DND-41 (cell line): ENCODE data around the gene OR2F2.

Experiments used
- ATAC-seq: fragments of 200-7000 bp; cut with Tn5 transposase; 3 replicates; pipeline ENCODE4 v1.9.1; 2021; ENCODE audit warnings: low read depth; ENCODE audit not compliant: insufficient read depth
- DNase-seq: peaks from one replicate; pipeline ENCODE4 v3.0.0-alpha.2; 2020
- H2AFZ ChIP-seq: 2 replicates; pipeline ENCODE4 v1.6.0; 2012; ENCODE audit warnings: low read depth, low read length
- H3K27ac ChIP-seq: 2 replicates; pipeline ENCODE4 v1.5.1; 2012; ENCODE audit warnings: low read length, inconsistent platforms
- H3K27me3 ChIP-seq: fragments of 200-600 bp; sonication (generic); 2 replicates; pipeline ENCODE4 v1.6.0; 2012; ENCODE audit warnings: low read length, mild to moderate bottlenecking, inconsistent platforms; ENCODE audit not compliant: insufficient read depth, poor library complexity
- H3K36me3 ChIP-seq: 2 replicates; pipeline ENCODE4 v1.5.1; 2012; ENCODE audit warnings: low read length, inconsistent platforms; ENCODE audit not compliant: insufficient read depth
- H3K4me1 ChIP-seq: 2 replicates; pipeline ENCODE4 v1.5.1; 2012; ENCODE audit warnings: mild to moderate bottlenecking, low read length; ENCODE audit not compliant: insufficient read depth
- H3K4me2 ChIP-seq: 2 replicates; pipeline ENCODE4 v1.6.0; 2012; ENCODE audit warnings: mild to moderate bottlenecking, moderate library complexity, low read length, inconsistent platforms; ENCODE audit not compliant: insufficient read depth
- H3K4me3 ChIP-seq, 2 experiments: fragments of 200-600 bp in 1 of 2; shearing (Covaris generic) in 1 of 2; 2 replicates each; pipeline ENCODE4 v1.5.1; 2012 to 2016; ENCODE audit warnings: inconsistent platforms in 2 of 2, low read length in 2 of 2, mild to moderate bottlenecking in 2 of 2, low read depth in 1 of 2, moderate library complexity in 1 of 2
- H3K79me2 ChIP-seq: 2 replicates; pipeline ENCODE4 v1.6.0; 2012; ENCODE audit warnings: low read length, inconsistent platforms; ENCODE audit not compliant: insufficient read depth
- H3K9ac ChIP-seq: 2 replicates; pipeline ENCODE4 v1.6.0; 2012; ENCODE audit warnings: low read depth, mild to moderate bottlenecking, inconsistent platforms, low read length, moderate library complexity
- H3K9me3 ChIP-seq: 2 replicates; pipeline ENCODE4 v1.5.1; 2012; ENCODE audit warnings: low read length, moderate library complexity, mild to moderate bottlenecking, inconsistent platforms; ENCODE audit not compliant: insufficient read depth, severe bottlenecking
- H4K20me1 ChIP-seq: 2 replicates; pipeline ENCODE4 v1.6.0; 2012; ENCODE audit warnings: low read length; ENCODE audit not compliant: insufficient read depth
- EZH2 ChIP-seq: IDR thresholded peaks from 3 replicates; pipeline ENCODE4 v1.6.1; 2012; ENCODE audit warnings: borderline replicate concordance, low read depth, mild to moderate bottlenecking, moderate library complexity, low read length, inconsistent platforms; ENCODE audit not compliant: severe bottlenecking
- TF ChIP-seq, protein P1 (sequence below): IDR thresholded peaks from 2 replicates; pipeline ENCODE4 v1.5.1; 2012; ENCODE audit warnings: borderline replicate concordance, low read length, moderate library complexity, mild to moderate bottlenecking; ENCODE audit not compliant: poor library complexity, severe bottlenecking; ENCODE audit errors: extremely low read depth

The OR2F2 gene

DNA sequence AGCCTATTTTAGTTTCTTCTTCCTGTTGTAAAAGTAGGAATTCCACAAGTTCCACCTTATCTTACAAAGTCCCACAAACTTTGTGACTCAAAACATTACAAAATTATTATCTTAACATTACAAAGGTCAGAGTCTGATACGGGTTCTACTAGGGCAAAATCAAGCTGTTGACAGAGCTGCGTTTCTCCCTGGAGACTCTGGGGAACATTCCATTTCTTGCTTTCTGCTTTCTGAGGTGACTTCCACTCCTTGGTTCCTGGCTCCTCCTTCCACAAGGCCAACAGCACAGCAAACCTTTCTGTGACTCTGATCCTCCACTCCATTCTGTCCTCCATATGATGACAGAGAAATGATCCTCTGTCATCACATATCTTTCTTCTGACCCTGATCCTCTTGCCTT lies 30.2 kb downstream of the OR2F2 start:
- no peak for TF ChIP-seq EZH2
- TF ChIP-seq, protein P1, sequence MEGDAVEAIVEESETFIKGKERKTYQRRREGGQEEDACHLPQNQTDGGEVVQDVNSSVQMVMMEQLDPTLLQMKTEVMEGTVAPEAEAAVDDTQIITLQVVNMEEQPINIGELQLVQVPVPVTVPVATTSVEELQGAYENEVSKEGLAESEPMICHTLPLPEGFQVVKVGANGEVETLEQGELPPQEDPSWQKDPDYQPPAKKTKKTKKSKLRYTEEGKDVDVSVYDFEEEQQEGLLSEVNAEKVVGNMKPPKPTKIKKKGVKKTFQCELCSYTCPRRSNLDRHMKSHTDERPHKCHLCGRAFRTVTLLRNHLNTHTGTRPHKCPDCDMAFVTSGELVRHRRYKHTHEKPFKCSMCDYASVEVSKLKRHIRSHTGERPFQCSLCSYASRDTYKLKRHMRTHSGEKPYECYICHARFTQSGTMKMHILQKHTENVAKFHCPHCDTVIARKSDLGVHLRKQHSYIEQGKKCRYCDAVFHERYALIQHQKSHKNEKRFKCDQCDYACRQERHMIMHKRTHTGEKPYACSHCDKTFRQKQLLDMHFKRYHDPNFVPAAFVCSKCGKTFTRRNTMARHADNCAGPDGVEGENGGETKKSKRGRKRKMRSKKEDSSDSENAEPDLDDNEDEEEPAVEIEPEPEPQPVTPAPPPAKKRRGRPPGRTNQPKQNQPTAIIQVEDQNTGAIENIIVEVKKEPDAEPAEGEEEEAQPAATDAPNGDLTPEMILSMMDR = no peak
- H3K4me2 ChIP-seq = no peak overlapping the region
- DNase-seq (no peak), ATAC-seq (no peak)
- H3K79me2 ChIP-seq = no peaks in the 10 kb centered on the region
- no peaks in the 10 kb centered on the region for H3K9me3 ChIP-seq
- no peaks in the 10 kb centered on the region for H3K4me1 ChIP-seq
- no peak overlapping the region for H2AFZ ChIP-seq
- no peaks in the 10 kb centered on the region for H3K36me3 ChIP-seq
- H3K9ac ChIP-seq = no peak overlapping the region
- H3K27ac ChIP-seq = no peak overlapping the region
- H4K20me1 ChIP-seq = no peaks in the 10 kb centered on the region
- H3K27me3 ChIP-seq = no peaks in the 10 kb centered on the region
- H3K4me3 ChIP-seq = no peak overlapping the region

DNA sequence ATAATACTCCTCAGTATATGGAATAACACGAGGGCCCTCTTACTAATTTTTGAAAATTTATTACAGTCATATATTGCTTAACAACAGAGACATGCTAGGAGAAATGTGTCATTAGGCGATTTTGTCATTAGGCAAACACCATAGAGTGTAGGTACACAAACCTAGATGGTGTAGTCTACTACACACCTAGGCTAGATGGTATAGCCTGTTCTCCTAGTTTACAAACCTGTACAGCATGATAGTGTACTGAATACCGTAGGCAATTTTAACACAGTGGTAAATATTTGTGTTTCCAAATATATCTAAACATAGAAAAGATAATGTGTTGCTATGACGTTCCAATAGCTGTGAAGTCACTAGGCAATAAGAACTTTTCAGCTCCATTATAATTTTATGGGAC lies 32.4 kb downstream of the OR2F2 start:
- no peak overlapping the region for H3K9ac ChIP-seq
- no peaks in the 10 kb centered on the region for H3K36me3 ChIP-seq
- no peak overlapping the region for H3K4me2 ChIP-seq
- no peaks in the 10 kb centered on the region for H3K27me3 ChIP-seq
- no peaks in the 10 kb centered on the region for H4K20me1 ChIP-seq
- TF ChIP-seq EZH2 = no peak
- TF ChIP-seq, protein P1 = no peak
- no peaks in the 10 kb centered on the region for H3K4me1 ChIP-seq
- H3K9me3 ChIP-seq = no peaks in the 10 kb centered on the region
- no peak overlapping the region for H3K27ac ChIP-seq
- ATAC-seq (no peak), DNase-seq (no peak)
- H3K4me3 ChIP-seq = no peak overlapping the region
- no peak overlapping the region for H2AFZ ChIP-seq
- no peaks in the 10 kb centered on the region for H3K79me2 ChIP-seq

DNA sequence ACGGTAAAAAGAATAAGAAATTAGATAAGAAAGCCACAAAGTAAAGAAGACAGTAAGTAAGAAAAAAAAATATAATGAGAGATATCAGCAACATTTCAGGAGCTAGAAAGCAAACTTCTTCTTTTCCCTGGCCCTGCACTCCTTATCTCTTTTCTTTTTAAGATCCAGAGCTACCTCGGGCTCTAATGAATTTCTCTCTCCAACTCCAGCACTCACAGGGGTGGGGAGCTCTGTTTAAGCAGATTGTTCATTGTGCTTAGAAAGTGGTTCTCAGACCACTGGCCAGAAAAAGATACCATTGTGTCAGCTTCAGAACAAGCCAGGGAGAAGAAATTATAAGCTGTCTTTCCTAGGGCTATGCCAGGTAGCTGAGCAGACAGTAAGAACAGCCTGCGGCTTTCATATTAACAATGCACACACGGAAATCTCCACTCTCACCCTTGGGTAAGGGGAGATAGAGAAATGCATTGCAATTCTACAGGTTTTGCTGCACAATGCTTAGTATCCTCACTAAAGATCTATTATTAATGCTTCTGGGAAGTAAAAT lies 38.9 kb downstream of the OR2F2 start:
- H3K27ac ChIP-seq = no peak overlapping the region
- H3K9me3 ChIP-seq = no peaks in the 10 kb centered on the region
- DNase-seq (no peak), ATAC-seq (no peak)
- no peaks in the 10 kb centered on the region for H3K4me1 ChIP-seq
- H3K79me2 ChIP-seq = no peaks in the 10 kb centered on the region
- no peak for TF ChIP-seq EZH2
- TF ChIP-seq, protein P1 = no peak
- H4K20me1 ChIP-seq = no peaks in the 10 kb centered on the region
- no peak overlapping the region for H3K4me2 ChIP-seq
- no peak overlapping the region for H3K9ac ChIP-seq
- H2AFZ ChIP-seq = no peak overlapping the region
- no peaks in the 10 kb centered on the region for H3K36me3 ChIP-seq
- no peak overlapping the region for H3K4me3 ChIP-seq
- no peaks in the 10 kb centered on the region for H3K27me3 ChIP-seq

DNA sequence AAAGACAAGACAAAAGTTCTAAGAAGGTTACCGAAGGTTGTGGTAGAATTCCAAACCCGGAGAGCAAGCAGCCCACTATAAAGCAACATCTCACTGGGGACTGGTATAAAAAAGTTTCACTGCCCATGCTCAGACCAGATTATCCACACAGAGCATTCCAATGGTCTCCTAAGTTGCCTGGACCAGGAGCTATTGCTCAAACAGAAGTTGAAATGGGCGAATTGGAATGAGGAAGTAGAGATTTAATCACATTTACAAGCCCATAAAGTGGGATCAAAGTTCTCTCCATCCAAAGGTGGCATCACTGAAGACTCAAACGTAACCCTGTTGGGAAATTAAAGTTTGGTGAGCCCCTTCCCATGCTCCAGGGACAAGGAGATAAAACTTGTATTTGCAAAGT lies 39.4 kb downstream of the OR2F2 start:
- TF ChIP-seq, protein P1 = no peak
- TF ChIP-seq EZH2 = no peak
- Histone ChIP-seq H3K79me2 (no peaks in the 10 kb centered on the region), H2AFZ (no peak overlapping the region), H3K4me3 (no peak overlapping the region), H3K27ac (no peak overlapping the region), H3K4me2 (no peak overlapping the region), H3K9me3 (no peaks in the 10 kb centered on the region), H4K20me1 (no peaks in the 10 kb centered on the region), H3K36me3 (no peaks in the 10 kb centered on the region), H3K27me3 (no peaks in the 10 kb centered on the region), H3K4me1 (no peaks in the 10 kb centered on the region), H3K9ac (no peak overlapping the region)
- DNase-seq = no peak
- ATAC-seq = no peak
